WTC11 (cell line): ENCODE measurements around the gene IPCEF1.

Experiments used
- ELF4 ChIP-seq: sonication (generic); formaldehyde crosslinking; IDR thresholded peaks from 2 replicates; pipeline ENCODE4 v1.8.1; 2022; ENCODE audit warnings: low read depth, mild to moderate bottlenecking, moderate library complexity, missing genetic modification reagents
- ESRRA ChIP-seq: sonication (generic); formaldehyde crosslinking; IDR thresholded peaks from 2 replicates; pipeline ENCODE4 v1.8.1; 2022; ENCODE audit warnings: mild to moderate bottlenecking, missing genetic modification reagents, borderline replicate concordance
- JUN ChIP-seq: sonication (generic); formaldehyde crosslinking; IDR thresholded peaks from 2 replicates; pipeline ENCODE4 v1.8.0; 2023; ENCODE audit warnings: mild to moderate bottlenecking, missing genetic modification reagents
- MXD4 ChIP-seq: fragments of 250-450 bp; sonication (Bioruptor Pico); IDR thresholded peaks from 2 replicates; pipeline ENCODE4 v1.8.0; 2021; ENCODE audit warnings: mild to moderate bottlenecking, moderate library complexity, borderline replicate concordance
- NFE2L1 ChIP-seq: sonication (generic); formaldehyde crosslinking; IDR thresholded peaks from 2 replicates; pipeline ENCODE4 v1.8.1; 2023; ENCODE audit warnings: missing genetic modification reagents
- TCF7 ChIP-seq: sonication (generic); formaldehyde crosslinking; IDR thresholded peaks from 2 replicates; pipeline ENCODE4 v1.8.0; 2022; ENCODE audit warnings: mild to moderate bottlenecking, low read depth, missing genetic modification reagents, moderate library complexity
- TEAD4 ChIP-seq: sonication (generic); formaldehyde crosslinking; IDR thresholded peaks from 2 replicates; pipeline ENCODE4 v1.8.0; 2022; ENCODE audit warnings: mild to moderate bottlenecking, missing genetic modification reagents
- ZNF121 ChIP-seq: sonication (generic); formaldehyde crosslinking; IDR thresholded peaks from 2 replicates; pipeline ENCODE4 v1.8.0; 2023; ENCODE audit warnings: missing genetic modification reagents
- TF ChIP-seq, protein P1 (sequence below): fragments of 200-600 bp; IDR thresholded peaks from 2 replicates; pipeline ENCODE4 v1.8.0; 2022; ENCODE audit warnings: antibody characterized with exemption
- TF ChIP-seq, protein P2 (sequence below): sonication (generic); formaldehyde crosslinking; IDR thresholded peaks from 2 replicates; pipeline ENCODE4 v1.8.0; 2023; ENCODE audit warnings: mild to moderate bottlenecking, missing genetic modification reagents
- TF ChIP-seq, protein P3 (sequence below): sonication (generic); formaldehyde crosslinking; IDR thresholded peaks from 2 replicates; pipeline ENCODE4 v1.8.0; 2022; ENCODE audit warnings: mild to moderate bottlenecking, missing genetic modification reagents
- TF ChIP-seq, protein P4 (sequence below): fragments of 250-450 bp; sonication (Bioruptor Pico); IDR thresholded peaks from 2 replicates; pipeline ENCODE4 v1.9.0; 2021; ENCODE audit warnings: mild to moderate bottlenecking
- TF ChIP-seq, protein P5 (sequence below): sonication (generic); formaldehyde crosslinking; conservative IDR thresholded peaks from 2 replicates; pipeline ENCODE4 v1.8.1; 2022; ENCODE audit warnings: mild to moderate bottlenecking, missing genetic modification reagents
- TF ChIP-seq, protein P6 (sequence below): sonication (generic); formaldehyde crosslinking; IDR thresholded peaks from 2 replicates; pipeline ENCODE4 v1.8.0; 2022; ENCODE audit warnings: mild to moderate bottlenecking, missing genetic modification reagents

DNA sequence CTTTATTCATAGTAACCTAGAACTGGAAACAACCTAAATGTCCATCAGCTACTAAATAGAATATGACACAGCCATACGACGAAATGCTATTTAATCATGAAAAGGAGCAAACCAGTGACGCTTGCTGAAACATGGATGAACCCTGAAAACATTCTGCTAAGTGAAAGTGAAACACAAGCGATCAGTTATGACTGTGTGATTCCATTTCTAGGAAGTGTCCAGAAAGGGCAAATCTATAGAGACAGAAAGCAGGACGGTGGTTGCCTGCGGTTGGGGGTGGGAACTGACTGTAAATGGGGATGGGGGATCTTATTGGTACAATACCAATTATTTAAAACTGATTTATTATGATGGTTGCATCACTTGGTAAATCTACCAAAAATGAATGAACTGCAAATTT is 126.8 kb downstream of the IPCEF1 start:
- no peak for TF ChIP-seq ELF4 (CRISPR knock-in tag)
- TF ChIP-seq, protein P1, sequence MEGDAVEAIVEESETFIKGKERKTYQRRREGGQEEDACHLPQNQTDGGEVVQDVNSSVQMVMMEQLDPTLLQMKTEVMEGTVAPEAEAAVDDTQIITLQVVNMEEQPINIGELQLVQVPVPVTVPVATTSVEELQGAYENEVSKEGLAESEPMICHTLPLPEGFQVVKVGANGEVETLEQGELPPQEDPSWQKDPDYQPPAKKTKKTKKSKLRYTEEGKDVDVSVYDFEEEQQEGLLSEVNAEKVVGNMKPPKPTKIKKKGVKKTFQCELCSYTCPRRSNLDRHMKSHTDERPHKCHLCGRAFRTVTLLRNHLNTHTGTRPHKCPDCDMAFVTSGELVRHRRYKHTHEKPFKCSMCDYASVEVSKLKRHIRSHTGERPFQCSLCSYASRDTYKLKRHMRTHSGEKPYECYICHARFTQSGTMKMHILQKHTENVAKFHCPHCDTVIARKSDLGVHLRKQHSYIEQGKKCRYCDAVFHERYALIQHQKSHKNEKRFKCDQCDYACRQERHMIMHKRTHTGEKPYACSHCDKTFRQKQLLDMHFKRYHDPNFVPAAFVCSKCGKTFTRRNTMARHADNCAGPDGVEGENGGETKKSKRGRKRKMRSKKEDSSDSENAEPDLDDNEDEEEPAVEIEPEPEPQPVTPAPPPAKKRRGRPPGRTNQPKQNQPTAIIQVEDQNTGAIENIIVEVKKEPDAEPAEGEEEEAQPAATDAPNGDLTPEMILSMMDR = no peak
- no peak for TF ChIP-seq ESRRA
- no peak for TF ChIP-seq TCF7
- no peak for TF ChIP-seq NFE2L1 (CRISPR knock-in tag)
- TF ChIP-seq, protein P2, sequence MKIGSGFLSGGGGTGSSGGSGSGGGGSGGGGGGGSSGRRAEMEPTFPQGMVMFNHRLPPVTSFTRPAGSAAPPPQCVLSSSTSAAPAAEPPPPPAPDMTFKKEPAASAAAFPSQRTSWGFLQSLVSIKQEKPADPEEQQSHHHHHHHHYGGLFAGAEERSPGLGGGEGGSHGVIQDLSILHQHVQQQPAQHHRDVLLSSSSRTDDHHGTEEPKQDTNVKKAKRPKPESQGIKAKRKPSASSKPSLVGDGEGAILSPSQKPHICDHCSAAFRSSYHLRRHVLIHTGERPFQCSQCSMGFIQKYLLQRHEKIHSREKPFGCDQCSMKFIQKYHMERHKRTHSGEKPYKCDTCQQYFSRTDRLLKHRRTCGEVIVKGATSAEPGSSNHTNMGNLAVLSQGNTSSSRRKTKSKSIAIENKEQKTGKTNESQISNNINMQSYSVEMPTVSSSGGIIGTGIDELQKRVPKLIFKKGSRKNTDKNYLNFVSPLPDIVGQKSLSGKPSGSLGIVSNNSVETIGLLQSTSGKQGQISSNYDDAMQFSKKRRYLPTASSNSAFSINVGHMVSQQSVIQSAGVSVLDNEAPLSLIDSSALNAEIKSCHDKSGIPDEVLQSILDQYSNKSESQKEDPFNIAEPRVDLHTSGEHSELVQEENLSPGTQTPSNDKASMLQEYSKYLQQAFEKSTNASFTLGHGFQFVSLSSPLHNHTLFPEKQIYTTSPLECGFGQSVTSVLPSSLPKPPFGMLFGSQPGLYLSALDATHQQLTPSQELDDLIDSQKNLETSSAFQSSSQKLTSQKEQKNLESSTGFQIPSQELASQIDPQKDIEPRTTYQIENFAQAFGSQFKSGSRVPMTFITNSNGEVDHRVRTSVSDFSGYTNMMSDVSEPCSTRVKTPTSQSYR (CRISPR knock-in tag) = no peak
- TF ChIP-seq JUN (CRISPR knock-in tag) = no peak
- TF ChIP-seq, protein P3, sequence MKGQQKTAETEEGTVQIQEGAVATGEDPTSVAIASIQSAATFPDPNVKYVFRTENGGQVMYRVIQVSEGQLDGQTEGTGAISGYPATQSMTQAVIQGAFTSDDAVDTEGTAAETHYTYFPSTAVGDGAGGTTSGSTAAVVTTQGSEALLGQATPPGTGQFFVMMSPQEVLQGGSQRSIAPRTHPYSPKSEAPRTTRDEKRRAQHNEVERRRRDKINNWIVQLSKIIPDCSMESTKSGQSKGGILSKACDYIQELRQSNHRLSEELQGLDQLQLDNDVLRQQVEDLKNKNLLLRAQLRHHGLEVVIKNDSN = no peak
- TF ChIP-seq TEAD4 (CRISPR knock-in tag) = no peak
- TF ChIP-seq, protein P4, sequence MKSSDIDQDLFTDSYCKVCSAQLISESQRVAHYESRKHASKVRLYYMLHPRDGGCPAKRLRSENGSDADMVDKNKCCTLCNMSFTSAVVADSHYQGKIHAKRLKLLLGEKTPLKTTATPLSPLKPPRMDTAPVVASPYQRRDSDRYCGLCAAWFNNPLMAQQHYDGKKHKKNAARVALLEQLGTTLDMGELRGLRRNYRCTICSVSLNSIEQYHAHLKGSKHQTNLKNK (CRISPR knock-in tag) = no peak
- no peak for TF ChIP-seq ZNF121 (CRISPR knock-in tag)
- no peak for TF ChIP-seq MXD4
- TF ChIP-seq, protein P5, sequence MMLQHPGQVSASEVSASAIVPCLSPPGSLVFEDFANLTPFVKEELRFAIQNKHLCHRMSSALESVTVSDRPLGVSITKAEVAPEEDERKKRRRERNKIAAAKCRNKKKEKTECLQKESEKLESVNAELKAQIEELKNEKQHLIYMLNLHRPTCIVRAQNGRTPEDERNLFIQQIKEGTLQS (CRISPR knock-in tag) = no peak
- TF ChIP-seq, protein P6, sequence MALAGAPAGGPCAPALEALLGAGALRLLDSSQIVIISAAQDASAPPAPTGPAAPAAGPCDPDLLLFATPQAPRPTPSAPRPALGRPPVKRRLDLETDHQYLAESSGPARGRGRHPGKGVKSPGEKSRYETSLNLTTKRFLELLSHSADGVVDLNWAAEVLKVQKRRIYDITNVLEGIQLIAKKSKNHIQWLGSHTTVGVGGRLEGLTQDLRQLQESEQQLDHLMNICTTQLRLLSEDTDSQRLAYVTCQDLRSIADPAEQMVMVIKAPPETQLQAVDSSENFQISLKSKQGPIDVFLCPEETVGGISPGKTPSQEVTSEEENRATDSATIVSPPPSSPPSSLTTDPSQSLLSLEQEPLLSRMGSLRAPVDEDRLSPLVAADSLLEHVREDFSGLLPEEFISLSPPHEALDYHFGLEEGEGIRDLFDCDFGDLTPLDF = no peak
